RWPE1 (cell line): ENCODE results near the gene NFAM1.

Experiments used
- CTCF ChIA-PET: fragments of 350-600 bp; sonication (Branson Sonifier 250); formaldehyde crosslinking; extraction: SDS; loops from one replicate; lab custom pipeline; 2021; lab: Yijun Ruan, JAX
- POLR2A ChIA-PET: fragments of 400-600 bp; formaldehyde crosslinking; extraction: SDS; loops from one replicate; lab custom pipeline; 2020; ENCODE audit warnings: antibody characterized with exemption; ENCODE audit not compliant: low non-redundant PET; lab: Yijun Ruan, JAX
- DNase-seq: peaks from one replicate; pipeline ENCODE4 v3.0.0; 2012; ENCODE audit warnings: low spot score
- H3K27ac ChIP-seq: fragments of 450-650 bp; 2 replicates; pipeline ENCODE4 v1.5.1; 2017
- TF ChIP-seq, protein P1 (sequence below): fragments of 450-650 bp; conservative IDR thresholded peaks from 2 replicates; pipeline ENCODE4 v1.5.1; 2017; ENCODE audit warnings: low read depth, mild to moderate bottlenecking

The NFAM1 gene

DNA sequence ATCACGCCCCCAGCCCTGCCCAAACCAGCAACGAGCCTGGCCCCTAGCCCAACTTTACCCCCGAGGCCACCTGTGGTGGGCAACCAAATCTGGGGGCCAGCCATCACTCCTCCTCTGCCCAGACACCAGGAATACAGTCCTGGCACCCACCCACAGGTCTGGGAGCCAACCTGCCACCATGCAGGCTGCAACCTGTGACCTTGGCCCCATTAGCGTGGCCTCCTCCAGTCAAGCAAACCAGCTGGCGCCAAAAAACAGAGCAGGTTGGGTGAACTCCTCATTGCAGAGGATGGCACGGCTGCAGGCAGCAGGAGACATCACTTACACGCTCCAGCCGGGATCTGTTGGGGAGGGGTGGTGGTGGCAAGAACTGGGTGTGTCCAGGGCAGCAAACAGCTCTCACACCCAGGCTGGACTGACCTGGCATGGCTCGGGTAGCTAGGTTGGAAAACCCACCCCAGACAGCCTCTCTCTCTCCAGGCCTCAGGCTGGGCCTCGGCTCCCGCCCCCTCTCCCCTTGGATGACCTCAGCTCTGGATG, 96.3 kb downstream of the NFAM1 start:
- DNase-seq, result no peak
- ChIA-PET POLR2A (no interaction called here), CTCF (interaction anchor here (0.7 kb wide), 1 partner anchor 21 kb away, joined by 4 read pairs; no protein-coding TSS in a partner anchor)
- H3K27ac ChIP-seq, result peak overlapping the region; percentile 72
- TF ChIP-seq, protein P1, sequence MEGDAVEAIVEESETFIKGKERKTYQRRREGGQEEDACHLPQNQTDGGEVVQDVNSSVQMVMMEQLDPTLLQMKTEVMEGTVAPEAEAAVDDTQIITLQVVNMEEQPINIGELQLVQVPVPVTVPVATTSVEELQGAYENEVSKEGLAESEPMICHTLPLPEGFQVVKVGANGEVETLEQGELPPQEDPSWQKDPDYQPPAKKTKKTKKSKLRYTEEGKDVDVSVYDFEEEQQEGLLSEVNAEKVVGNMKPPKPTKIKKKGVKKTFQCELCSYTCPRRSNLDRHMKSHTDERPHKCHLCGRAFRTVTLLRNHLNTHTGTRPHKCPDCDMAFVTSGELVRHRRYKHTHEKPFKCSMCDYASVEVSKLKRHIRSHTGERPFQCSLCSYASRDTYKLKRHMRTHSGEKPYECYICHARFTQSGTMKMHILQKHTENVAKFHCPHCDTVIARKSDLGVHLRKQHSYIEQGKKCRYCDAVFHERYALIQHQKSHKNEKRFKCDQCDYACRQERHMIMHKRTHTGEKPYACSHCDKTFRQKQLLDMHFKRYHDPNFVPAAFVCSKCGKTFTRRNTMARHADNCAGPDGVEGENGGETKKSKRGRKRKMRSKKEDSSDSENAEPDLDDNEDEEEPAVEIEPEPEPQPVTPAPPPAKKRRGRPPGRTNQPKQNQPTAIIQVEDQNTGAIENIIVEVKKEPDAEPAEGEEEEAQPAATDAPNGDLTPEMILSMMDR, result no peak

DNA sequence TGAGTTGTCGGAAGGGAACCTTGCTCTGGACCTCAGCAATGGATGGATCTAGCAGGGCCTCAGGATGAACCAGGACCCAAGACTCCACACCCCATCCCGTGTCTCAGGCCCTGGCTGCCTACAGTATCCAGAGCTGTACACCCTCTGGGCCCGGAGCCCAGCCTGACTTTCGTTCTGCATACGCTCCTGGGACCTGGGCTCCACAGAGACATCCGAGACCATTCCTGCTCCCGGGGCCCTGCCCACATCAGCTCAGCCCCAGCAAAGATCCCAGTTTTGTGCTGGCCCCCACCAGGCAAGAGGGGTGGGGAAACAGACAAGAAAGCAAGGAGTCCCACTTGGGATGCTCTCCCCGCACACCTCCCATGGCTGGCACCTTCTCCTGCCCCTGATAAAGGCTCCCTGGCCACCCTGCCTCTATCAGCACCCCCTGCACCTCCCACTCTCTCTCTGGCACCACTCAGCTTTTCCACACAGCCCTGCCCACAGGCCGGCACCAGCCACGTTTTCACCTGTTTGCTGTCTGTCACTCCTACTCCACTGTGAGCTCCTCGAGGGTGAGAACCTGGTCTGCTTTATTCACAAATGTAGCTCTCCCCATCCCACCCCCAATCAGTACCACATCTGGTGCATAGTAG, 97.2 kb downstream of the NFAM1 start:
- H3K27ac ChIP-seq, result peak overlapping the region; percentile 72
- ChIA-PET POLR2A (no interaction called here), CTCF (interaction anchor here (0.7 kb wide), 1 partner anchor 21 kb away, joined by 4 read pairs; no protein-coding TSS in a partner anchor)
- DNase-seq, result no peak
- TF ChIP-seq, protein P1, result no peak

DNA sequence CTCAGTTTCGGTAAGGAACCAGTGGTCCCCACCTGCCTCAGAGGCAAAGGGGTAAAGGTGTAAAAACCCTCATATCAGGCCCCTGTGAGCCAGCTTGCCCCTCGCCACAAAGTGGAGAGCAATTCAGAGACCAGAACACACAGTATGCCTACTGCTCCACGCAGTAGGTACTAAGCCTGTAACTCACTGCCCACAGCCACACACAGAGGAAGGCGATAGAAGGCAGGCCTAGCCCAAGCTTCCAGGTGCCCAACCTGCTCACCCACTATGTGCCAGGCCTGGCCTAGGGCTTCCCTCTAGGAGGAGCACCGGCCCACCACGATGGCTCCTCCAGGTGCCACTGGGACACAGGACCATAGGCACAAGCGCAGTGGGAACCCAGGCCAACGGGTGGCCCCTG, 98.7 kb downstream of the NFAM1 start:
- CTCF ChIA-PET, result no interaction called here
- POLR2A ChIA-PET, result no interaction called here
- TF ChIP-seq, protein P1, result no peak
- DNase-seq, result no peak
- no peak overlapping the region for H3K27ac ChIP-seq

DNA sequence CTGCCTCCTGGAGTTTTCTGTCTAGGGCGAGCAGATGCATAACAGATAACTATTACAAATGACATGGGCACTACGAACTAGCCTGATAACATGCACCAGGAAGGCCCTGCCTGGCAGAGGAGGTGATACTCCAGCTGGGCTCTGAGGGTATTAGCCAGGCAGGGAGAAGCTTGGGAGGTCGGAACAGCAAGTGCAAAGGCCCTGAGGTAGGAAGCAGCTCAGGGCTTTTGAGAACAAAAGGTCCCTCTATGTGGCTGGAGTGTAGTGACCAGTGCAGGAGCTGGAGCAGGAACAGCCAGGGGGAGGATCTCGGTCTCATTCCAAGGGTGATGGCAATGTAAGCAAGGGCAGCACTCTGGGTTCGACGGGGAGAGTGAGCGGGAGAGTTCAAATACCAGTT, 100.1 kb downstream of the NFAM1 start:
- CTCF ChIA-PET, result no interaction called here
- no peak overlapping the region for H3K27ac ChIP-seq
- no peak for DNase-seq
- POLR2A ChIA-PET, result no interaction called here
- TF ChIP-seq, protein P1, result no peak

DNA sequence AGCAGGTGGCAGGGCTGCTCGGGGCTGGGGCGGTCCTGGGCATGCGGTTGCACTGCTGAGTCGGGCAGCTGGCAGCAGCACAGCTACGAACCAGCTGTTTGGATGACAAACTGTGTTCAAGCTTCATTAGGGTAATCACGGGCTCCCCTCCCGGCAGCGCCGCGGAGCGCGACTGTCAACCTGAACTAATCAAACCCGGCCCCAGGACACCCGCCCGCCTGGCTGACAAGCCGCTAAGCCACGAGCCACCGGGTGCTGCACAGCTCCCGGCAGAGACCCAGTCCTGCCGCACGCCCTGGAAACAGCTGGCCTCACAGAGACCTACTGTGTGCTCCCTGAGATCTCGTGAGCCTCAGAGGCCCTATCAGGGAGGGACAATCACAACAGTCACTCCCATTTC, 101.2 kb downstream of the NFAM1 start:
- TF ChIP-seq, protein P1, result no peak
- POLR2A ChIA-PET, result no interaction called here
- no peak overlapping the region for H3K27ac ChIP-seq
- CTCF ChIA-PET, result interaction anchor here (0.5 kb wide), 1 partner anchor 106 kb away, joined by 4 read pairs; no protein-coding TSS in a partner anchor
- no peak for DNase-seq
